ENCODE data around the gene OR2V1.

The OR2V1 gene

GRCh38 chr5:181167814-181168488 lies 37.0 kb upstream of the OR2V1 start:
- no peak overlapping the region for H3K4me3 ChIP-seq
- peaks cover 0 to 10% (median 3%) of the 10 kb centered on the region in 4 donors for H3K4me1 ChIP-seq
- H3K9me3 ChIP-seq: no peaks in the 10 kb centered on the region
- no peak overlapping the region for H3K27ac ChIP-seq
- peak in 1 of 2 donors; percentile 20 for DNase-seq
- no peaks in the 10 kb centered on the region for H3K36me3 ChIP-seq
- peaks cover 0 to 91% of the 10 kb centered on the region in 2 donors for H3K27me3 ChIP-seq
- no peak for TF ChIP-seq CTCF (IDR thresholded peaks at IDR 0.05)
- intact Hi-C loops (cut with DNase I; ENCODE audit: low total_unique reads): no loop called here

- Histone ChIP-seq H3K4me1 (peaks cover 0 to 9% (median 3%) of the 10 kb centered on the region in 4 donors), H3K9me3 (no peaks in the 10 kb centered on the region), H3K27ac (no peak overlapping the region), H3K27me3 (peaks cover 0 to 86% of the 10 kb centered on the region in 2 donors), H3K4me3 (no peak overlapping the region), H3K36me3 (no peaks in the 10 kb centered on the region)
- intact Hi-C loops (cut with DNase I; ENCODE audit: low total_unique reads): no loop called here
- DNase-seq: no peak
- TF ChIP-seq CTCF (IDR thresholded peaks at IDR 0.05): no peak
Measured at GRCh38 chr5:181166812-181167733, 36.1 kb upstream of the OR2V1 start.

- no peak overlapping the region for H3K4me3 ChIP-seq
- peaks cover 0 to 58% of the 10 kb centered on the region in 2 donors for H3K27me3 ChIP-seq
- DNase-seq: no peak
- no peaks in the 10 kb centered on the region for H3K36me3 ChIP-seq
- no peak for TF ChIP-seq CTCF (IDR thresholded peaks at IDR 0.05)
- peaks cover 0 to 8% (median 0%) of the 10 kb centered on the region in 4 donors for H3K4me1 ChIP-seq
- intact Hi-C loops (cut with DNase I; ENCODE audit: low total_unique reads): no loop called here
- H3K9me3 ChIP-seq: no peaks in the 10 kb centered on the region
- H3K27ac ChIP-seq: no peak overlapping the region
Measured at GRCh38 chr5:181164076-181164952, 33.3 kb upstream of the OR2V1 start.

GRCh38 chr5:181163487-181164075 lies 32.6 kb upstream of the OR2V1 start:
- H3K36me3 ChIP-seq: no peaks in the 10 kb centered on the region
- H3K9me3 ChIP-seq: no peaks in the 10 kb centered on the region
- no peak overlapping the region for H3K4me3 ChIP-seq
- peaks cover 0 to 8% (median 0%) of the 10 kb centered on the region in 4 donors for H3K4me1 ChIP-seq
- no peak for TF ChIP-seq CTCF (IDR thresholded peaks at IDR 0.05)
- intact Hi-C loops (cut with DNase I; ENCODE audit: low total_unique reads): no loop called here
- H3K27me3 ChIP-seq: peaks cover 0 to 51% of the 10 kb centered on the region in 2 donors
- DNase-seq: no peak
- no peak overlapping the region for H3K27ac ChIP-seq

All from tibial artery (tissue), 4 donors.